RWPE1 (cell line): Measurements from ENCODE around the gene CREB5.
A peak's percentile ranks its signal among the peaks of the same experiment; 100 is the strongest.

ENCODE experiments used
- CTCF ChIA-PET: fragments of 350-600 bp; sonication (Branson Sonifier 250); formaldehyde crosslinking; extraction: SDS; loops from one replicate; lab custom pipeline; 2021; lab: Yijun Ruan, JAX
- POLR2A ChIA-PET: fragments of 400-600 bp; formaldehyde crosslinking; extraction: SDS; loops from one replicate; lab custom pipeline; 2020; ENCODE audit warnings: antibody characterized with exemption; ENCODE audit not compliant: low non-redundant PET; lab: Yijun Ruan, JAX
- DNase-seq: peaks from one replicate; pipeline ENCODE4 v3.0.0; 2012; ENCODE audit warnings: low spot score
- H3K27ac ChIP-seq: fragments of 450-650 bp; 2 replicates; pipeline ENCODE4 v1.5.1; 2017
- CTCF ChIP-seq: fragments of 450-650 bp; conservative IDR thresholded peaks from 2 replicates; pipeline ENCODE4 v1.5.1; 2017; ENCODE audit warnings: low read depth, mild to moderate bottlenecking

CREB5 gene

GRCh38 chr7:28836716-28837115, 424.4 kb downstream of the CREB5 start:
- POLR2A ChIA-PET: no interaction called here
- TF ChIP-seq CTCF: no peak
- DNase-seq: no peak
- CTCF ChIA-PET: interaction anchor here (1.1 kb wide), 1 partner anchor 17 kb away, joined by 7 read pairs; no protein-coding TSS in a partner anchor
- H3K27ac ChIP-seq: no peak overlapping the region

- ChIA-PET CTCF (interaction anchor here (1.1 kb wide), 1 partner anchor 17 kb away, joined by 7 read pairs; no protein-coding TSS in a partner anchor), POLR2A (no interaction called here)
- H3K27ac ChIP-seq: no peak overlapping the region
- DNase-seq: no peak
- no peak for TF ChIP-seq CTCF
Measured at GRCh38 chr7:28837216-28837615, 424.9 kb downstream of the CREB5 start.

- no peak overlapping the region for H3K27ac ChIP-seq
- ChIA-PET CTCF (interaction anchor here (0.5 kb wide), 1 partner anchor 434 kb away, joined by 8 read pairs; no protein-coding TSS in a partner anchor), POLR2A (no interaction called here)
- DNase-seq: peak; percentile 32
- peak; percentile 51 for TF ChIP-seq CTCF
Measured at GRCh38 chr7:28840592-28840995, 428.3 kb downstream of the CREB5 start.

GRCh38 chr7:28841766-28842165, 429.4 kb downstream of the CREB5 start:
- ChIA-PET CTCF (no interaction called here), POLR2A (no interaction called here)
- no peak overlapping the region for H3K27ac ChIP-seq
- TF ChIP-seq CTCF: no peak
- DNase-seq: no peak

- no peak overlapping the region for H3K27ac ChIP-seq
- CTCF ChIA-PET: interaction anchor here (0.7 kb wide), 1 partner anchor 105 kb away, joined by 3 read pairs; no protein-coding TSS in a partner anchor
- no peak for DNase-seq
- POLR2A ChIA-PET: no interaction called here
- TF ChIP-seq CTCF: no peak
Measured at GRCh38 chr7:28842769-28843295, 430.5 kb downstream of the CREB5 start.

- no peak overlapping the region for H3K27ac ChIP-seq
- DNase-seq: no peak
- TF ChIP-seq CTCF: no peak
- ChIA-PET POLR2A (no interaction called here), CTCF (no interaction called here)
Measured at GRCh38 chr7:28845106-28845505, 432.8 kb downstream of the CREB5 start.
